IMR-90 (cell line): ENCODE data around the gene CXCL6. TPM values are rescaled to one million over a fixed set of nuclear protein-coding genes. Genes with fewer than 3 reads are reported as not detected.

Source experiments
- ATAC-seq: fragments of 200-7000 bp; cut with Tn5 transposase; 2 replicates; pipeline ENCODE4 v1.9.1; 2020; ENCODE audit warnings: low read depth, mild to moderate bottlenecking, moderate library complexity
- BruUV-seq: library from RNA; stranded (reverse); fragments of 400-500 nt; replicated peaks from 2 replicates; lab custom pipeline; 2021; lab: Mats Ljungman, UMichigan
- CTCF ChIA-PET: fragments of 300-600 bp; formaldehyde crosslinking; extraction: SDS; loops from one replicate; lab custom pipeline; 2021; ENCODE audit warnings: antibody characterized with exemption; lab: Yijun Ruan, JAX
- POLR2A ChIA-PET: fragments of 300-600 bp; sonication (Branson Sonifier 250); formaldehyde crosslinking; loops from one replicate; lab custom pipeline; 2022; ENCODE audit warnings: antibody characterized with exemption; ENCODE audit not compliant: unreplicated experiment; lab: Charles Lee
- DNase-seq: peaks from one replicate; pipeline ENCODE4 v3.0.0; 2013
- H2AFZ ChIP-seq: replicated peaks from 2 replicates; pipeline ENCODE3; 2013; ENCODE audit warnings: low read length, mild to moderate bottlenecking; ENCODE audit not compliant: poor library complexity
- H2AK5ac ChIP-seq: 2 replicates; pipeline ENCODE4 v1.6.1; 2013; ENCODE audit warnings: low read depth, low read length, inconsistent platforms
- H2AK9ac ChIP-seq: replicated peaks from 2 replicates; pipeline ENCODE3; 2013; ENCODE audit warnings: mild to moderate bottlenecking, low read depth, low read length, moderate library complexity; ENCODE audit not compliant: poor library complexity
- H2BK120ac ChIP-seq: 2 replicates; pipeline ENCODE4 v1.6.1; 2013; ENCODE audit warnings: low read depth, low read length, inconsistent platforms
- H2BK15ac ChIP-seq: 3 replicates; pipeline ENCODE4 v1.6.1; 2013; ENCODE audit warnings: low read depth, low read length, inconsistent platforms
- H2BK20ac ChIP-seq: 2 replicates; pipeline ENCODE4 v1.6.1; 2013; ENCODE audit warnings: low read depth, mild to moderate bottlenecking, inconsistent platforms, low read length, moderate library complexity
- H2BK5ac ChIP-seq: 2 replicates; pipeline ENCODE4 v1.6.1; 2013; ENCODE audit warnings: mild to moderate bottlenecking, low read depth, low read length, inconsistent platforms; ENCODE audit not compliant: poor library complexity, severe bottlenecking
- H3K14ac ChIP-seq: replicated peaks from 2 replicates; pipeline ENCODE4 v1.6.1; 2013; ENCODE audit warnings: low read depth, low read length, inconsistent platforms
- H3K18ac ChIP-seq: 2 replicates; pipeline ENCODE4 v1.6.1; 2013; ENCODE audit warnings: low read depth, low read length, control low read depth
- H3K23ac ChIP-seq: 2 replicates; pipeline ENCODE4 v1.6.1; 2013; ENCODE audit warnings: low read depth, low read length, inconsistent platforms
- H3K27ac ChIP-seq: 2 replicates; pipeline ENCODE4 v1.5.1; 2013; ENCODE audit warnings: mild to moderate bottlenecking, control low read depth, low read length; ENCODE audit not compliant: insufficient read depth
- H3K27me3 ChIP-seq: 2 replicates; pipeline ENCODE4 v1.6.1; 2013; ENCODE audit warnings: low read length; ENCODE audit not compliant: control insufficient read depth, insufficient read depth
- H3K36me3 ChIP-seq: 2 replicates; pipeline ENCODE4 v1.6.1; 2013; ENCODE audit warnings: low read length, mixed read lengths; ENCODE audit not compliant: control insufficient read depth, insufficient read depth
- H3K4ac ChIP-seq: 2 replicates; pipeline ENCODE4 v1.6.1; 2013; ENCODE audit warnings: low read depth, low read length, inconsistent platforms
- H3K4me1 ChIP-seq: 2 replicates; pipeline ENCODE4 v1.6.1; 2013; ENCODE audit warnings: low read length, mixed read lengths; ENCODE audit not compliant: control insufficient read depth, insufficient read depth
- H3K4me2 ChIP-seq: 2 replicates; pipeline ENCODE4 v1.6.1; 2013; ENCODE audit warnings: low read depth, mild to moderate bottlenecking, control low read depth, low read length, moderate library complexity
- H3K4me3 ChIP-seq: 2 replicates; pipeline ENCODE4 v1.5.1; 2013; ENCODE audit warnings: low read depth, mild to moderate bottlenecking, control low read depth, low read length, moderate library complexity; ENCODE audit not compliant: insufficient read depth
- H3K56ac ChIP-seq: 2 replicates; pipeline ENCODE4 v1.6.1; 2013; ENCODE audit warnings: low read length, inconsistent platforms; ENCODE audit not compliant: insufficient read depth; ENCODE audit errors: extremely low read depth
- H3K79me1 ChIP-seq, 2 experiments: 2 replicates each; pipeline ENCODE4 v1.6.1; 2013; ENCODE audit warnings: low read length in 2 of 2, inconsistent platforms in 1 of 2, low read depth in 1 of 2
- H3K9ac ChIP-seq: 2 replicates; pipeline ENCODE4 v1.6.1; 2013; ENCODE audit warnings: low read depth, low read length, control low read depth
- H3K9me1 ChIP-seq: 2 replicates; pipeline ENCODE4 v1.6.1; 2013; ENCODE audit warnings: low read length, inconsistent platforms; ENCODE audit not compliant: insufficient read depth
- H3K9me3 ChIP-seq: 2 replicates; pipeline ENCODE4 v1.6.1; 2013; ENCODE audit warnings: low read length; ENCODE audit not compliant: control insufficient read depth, insufficient read depth
- H4K20me1 ChIP-seq: 2 replicates; pipeline ENCODE4 v1.6.1; 2013; ENCODE audit warnings: low read length, inconsistent platforms; ENCODE audit not compliant: insufficient read depth
- H4K5ac ChIP-seq: 2 replicates; pipeline ENCODE4 v1.6.1; 2013; ENCODE audit warnings: mild to moderate bottlenecking, low read depth, low read length, control low read depth
- H4K8ac ChIP-seq, 2 experiments: 2 replicates each; pipeline ENCODE4 v1.6.1; 2013; ENCODE audit warnings: low read depth in 2 of 2, low read length in 2 of 2, control low read depth in 1 of 2, inconsistent platforms in 1 of 2
- H4K91ac ChIP-seq: 2 replicates; pipeline ENCODE4 v1.6.1; 2013; ENCODE audit warnings: low read depth, low read length, inconsistent platforms; ENCODE audit not compliant: insufficient read depth
- BHLHE40 ChIP-seq: fragments of 150-350 bp; IDR thresholded peaks from 2 replicates; pipeline ENCODE4 v1.6.1; 2016; ENCODE audit warnings: mild to moderate bottlenecking, low read depth, low read length
- CEBPB ChIP-seq: IDR thresholded peaks from 2 replicates; pipeline ENCODE4 v1.6.1; 2012; ENCODE audit warnings: low read depth, low read length, improper control_type of control experiment
- CHD1 ChIP-seq: IDR thresholded peaks from 2 replicates; pipeline ENCODE4 v1.6.1; 2012; ENCODE audit warnings: low read depth, low read length, improper control_type of control experiment
- CTCF ChIP-seq: conservative IDR thresholded peaks from 2 replicates; pipeline ENCODE4 v1.5.1; 2012; ENCODE audit warnings: mild to moderate bottlenecking, low read depth, low read length, improper control_type of control experiment
- ELK1 ChIP-seq: fragments of 150-350 bp; IDR thresholded peaks from 2 replicates; pipeline ENCODE4 v1.6.1; 2016; ENCODE audit warnings: low read depth, mild to moderate bottlenecking, low read length, moderate library complexity, borderline replicate concordance
- FOS ChIP-seq: fragments of 150-350 bp; IDR thresholded peaks from 2 replicates; pipeline ENCODE4 v1.6.1; 2016; ENCODE audit warnings: low read depth, low read length
- MAFK ChIP-seq: IDR thresholded peaks from 2 replicates; pipeline ENCODE4 v1.6.1; 2012; ENCODE audit warnings: low read depth, low read length, improper control_type of control experiment
- MAZ ChIP-seq: IDR thresholded peaks from 2 replicates; pipeline ENCODE4 v1.6.1; 2012; ENCODE audit warnings: low read depth, mild to moderate bottlenecking, low read length, improper control_type of control experiment, moderate library complexity, borderline replicate concordance
- MXI1 ChIP-seq: IDR thresholded peaks from 2 replicates; pipeline ENCODE4 v1.6.1; 2012; ENCODE audit warnings: low read depth, mild to moderate bottlenecking, low read length, moderate library complexity, borderline replicate concordance
- NFE2L2 ChIP-seq: fragments of 150-350 bp; IDR thresholded peaks from 2 replicates; pipeline ENCODE4 v1.6.1; 2016; ENCODE audit warnings: low read depth, mild to moderate bottlenecking, low read length
- POLR2A ChIP-seq: IDR thresholded peaks from 2 replicates; pipeline ENCODE4 v1.6.1; 2012; ENCODE audit warnings: mild to moderate bottlenecking, low read depth, low read length
- RAD21 ChIP-seq: IDR thresholded peaks from 2 replicates; pipeline ENCODE4 v1.6.1; 2012; ENCODE audit warnings: low read length, improper control_type of control experiment
- RCOR1 ChIP-seq: IDR thresholded peaks from 2 replicates; pipeline ENCODE4 v1.6.1; 2012; ENCODE audit warnings: mild to moderate bottlenecking, low read length, improper control_type of control experiment; ENCODE audit not compliant: insufficient replicate concordance
- RFX5 ChIP-seq: IDR thresholded peaks from 2 replicates; pipeline ENCODE4 v1.8.0; 2012; ENCODE audit warnings: low read depth, mild to moderate bottlenecking, low read length, moderate library complexity
- SMC3 ChIP-seq: fragments of 150-350 bp; IDR thresholded peaks from 2 replicates; pipeline ENCODE4 v1.6.1; 2016; ENCODE audit warnings: low read depth, mild to moderate bottlenecking, antibody characterized with exemption, low read length, moderate library complexity
- WGBS, 2 experiments: methylation state at CpG; one replicate each; pipeline versions ENCODE4 v1.1.5 to v1.1.7; 2013; ENCODE audit warnings: missing lambda C conversion rate in 2 of 2; ENCODE audit not compliant: insufficient read length in 1 of 2; ENCODE audit errors: extremely low coverage in 2 of 2; 5-methylcytosine and 5-hydroxymethylcytosine counted together
- dilution Hi-C: fragments of 300-500 bp; cut with HindIII; formaldehyde crosslinking; loops from one replicate; pipeline ENCODE4 v1.14.3; 2018; ENCODE audit warnings: low sequenced_read_pairs; ENCODE audit not compliant: unreplicated experiment
- in situ Hi-C: fragments of 300-500 bp; cut with MboI; formaldehyde crosslinking; loops from 3 replicates; pipeline ENCODE4 v1.14.3; 2019; ENCODE audit warnings: low sequenced_read_pairs, inconsistent platforms, mixed read lengths
- intact Hi-C: fragments of 100-400 bp; cut with micrococcal nuclease; formaldehyde crosslinking; loops from 2 replicates; pipeline ENCODE4 v1.10.0; 2022
- polyA plus RNA-seq, 3 experiments: library from polyadenylated mRNA; depleted of rRNA; stranded (reverse); fragments of >200 nt; gene quantifications; 2 replicates each; pipeline ENCODE4 v1.2.3, GENCODE V29; 2012; ENCODE audit warnings: low replicate concordance in 1 of 3
- total RNA-seq: library from RNA; depleted of rRNA; stranded (reverse); fragments of >200 nt; gene quantifications from 2 replicates; pipeline ENCODE4 v1.2.3, GENCODE V29; 2012
- TF ChIP-seq, protein P1 (sequence below): fragments of 150-350 bp; IDR thresholded peaks from 2 replicates; pipeline ENCODE4 v1.6.1; 2017; ENCODE audit warnings: mild to moderate bottlenecking, antibody characterized with exemption, low read length, low read depth

The CXCL6 gene
- total and polyA plus RNA-seq, 2 of the 4 experiments (the other 2 are of a cell fraction) = not detected

- intact Hi-C loops = loop anchor here (10.0 kb wide), 2 partner anchors 169 to 269 kb away; partner anchors contain the start of gene CXCL3
- Histone ChIP-seq H3K14ac (no peak overlapping the region), H3K4me3 (no peak overlapping the region), H2AK9ac (no peak overlapping the region), H3K23ac (no peak overlapping the region), H4K20me1 (no peaks in the 10 kb centered on the region), H3K4me1 (peaks cover 10% of the 10 kb centered on the region), H2BK20ac (no peak overlapping the region), H2BK5ac (no peak overlapping the region), H3K4ac (no peak overlapping the region), H2AK5ac (no peak overlapping the region), H2BK15ac (no peak overlapping the region), H3K79me1 (no peaks in the 10 kb centered on the region), H4K5ac (no peak overlapping the region), H3K9me3 (no peaks in the 10 kb centered on the region), H3K27ac (no peak overlapping the region), H4K8ac (no peak overlapping the region), H3K56ac (no peak overlapping the region), H4K91ac (no peak overlapping the region), H3K9me1 (peaks cover 2% of the 10 kb centered on the region), H3K18ac (no peak overlapping the region), H3K27me3 (peaks cover 41% of the 10 kb centered on the region), H3K9ac (no peak overlapping the region), H3K36me3 (no peaks in the 10 kb centered on the region), H3K4me2 (no peak overlapping the region), H2AFZ (no peak overlapping the region), H2BK120ac (no peak overlapping the region)
- ATAC-seq = no peak
- TF ChIP-seq RCOR1 = no peak
- TF ChIP-seq SMC3 = no peak
- no peak for TF ChIP-seq ELK1
- TF ChIP-seq, protein P1, sequence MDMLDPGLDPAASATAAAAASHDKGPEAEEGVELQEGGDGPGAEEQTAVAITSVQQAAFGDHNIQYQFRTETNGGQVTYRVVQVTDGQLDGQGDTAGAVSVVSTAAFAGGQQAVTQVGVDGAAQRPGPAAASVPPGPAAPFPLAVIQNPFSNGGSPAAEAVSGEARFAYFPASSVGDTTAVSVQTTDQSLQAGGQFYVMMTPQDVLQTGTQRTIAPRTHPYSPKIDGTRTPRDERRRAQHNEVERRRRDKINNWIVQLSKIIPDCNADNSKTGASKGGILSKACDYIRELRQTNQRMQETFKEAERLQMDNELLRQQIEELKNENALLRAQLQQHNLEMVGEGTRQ = no peak
- TF ChIP-seq RAD21 = no peak
- TF ChIP-seq MAZ = no peak
- no peak for TF ChIP-seq FOS
- TF ChIP-seq NFE2L2 = no peak
- TF ChIP-seq CHD1 = no peak
- no peak for TF ChIP-seq RFX5
- TF ChIP-seq CEBPB = no peak
- no peak for TF ChIP-seq MXI1
- no peak for TF ChIP-seq MAFK
- TF ChIP-seq POLR2A = no peak
- no peak for TF ChIP-seq CTCF
- TF ChIP-seq BHLHE40 = no peak
- in situ Hi-C loops = no loop called here
- dilution Hi-C loops = no loop called here
- CTCF ChIA-PET = interaction anchor here (1.7 kb wide), 1 partner anchor 137 kb away, joined by 4 read pairs; no protein-coding TSS in a partner anchor
- POLR2A ChIA-PET = no interaction called here
- no CpG with 5 or more reads among the region's 2 CpGs for WGBS, 2 experiments
- no peak for DNase-seq
- BruUV-seq = no TSS peak
Observed at GRCh38 chr4:73866246-73866645, 29.8 kb downstream of the CXCL6 start.
